GM12865 (cell line): ENCODE measurements around the gene GAS6.
A peak's percentile ranks its signal among the peaks of the same experiment; 100 is the strongest.

Source experiments
- DNase-seq: peaks from one replicate; pipeline ENCODE4 v3.0.0; 2010; ENCODE audit warnings: low read depth
- H3K4me3 ChIP-seq: 2 replicates; pipeline ENCODE4 v1.5.1; 2011; ENCODE audit warnings: mild to moderate bottlenecking, low read depth, low read length, control low read depth
- TF ChIP-seq, protein P1 (sequence below): IDR thresholded peaks from 2 replicates; pipeline ENCODE4 v1.5.1; 2011; ENCODE audit warnings: low read length, control low read depth, low read depth, inconsistent platforms; ENCODE audit not compliant: insufficient read depth; ENCODE audit errors: missing control alignments

Gene GAS6

DNA sequence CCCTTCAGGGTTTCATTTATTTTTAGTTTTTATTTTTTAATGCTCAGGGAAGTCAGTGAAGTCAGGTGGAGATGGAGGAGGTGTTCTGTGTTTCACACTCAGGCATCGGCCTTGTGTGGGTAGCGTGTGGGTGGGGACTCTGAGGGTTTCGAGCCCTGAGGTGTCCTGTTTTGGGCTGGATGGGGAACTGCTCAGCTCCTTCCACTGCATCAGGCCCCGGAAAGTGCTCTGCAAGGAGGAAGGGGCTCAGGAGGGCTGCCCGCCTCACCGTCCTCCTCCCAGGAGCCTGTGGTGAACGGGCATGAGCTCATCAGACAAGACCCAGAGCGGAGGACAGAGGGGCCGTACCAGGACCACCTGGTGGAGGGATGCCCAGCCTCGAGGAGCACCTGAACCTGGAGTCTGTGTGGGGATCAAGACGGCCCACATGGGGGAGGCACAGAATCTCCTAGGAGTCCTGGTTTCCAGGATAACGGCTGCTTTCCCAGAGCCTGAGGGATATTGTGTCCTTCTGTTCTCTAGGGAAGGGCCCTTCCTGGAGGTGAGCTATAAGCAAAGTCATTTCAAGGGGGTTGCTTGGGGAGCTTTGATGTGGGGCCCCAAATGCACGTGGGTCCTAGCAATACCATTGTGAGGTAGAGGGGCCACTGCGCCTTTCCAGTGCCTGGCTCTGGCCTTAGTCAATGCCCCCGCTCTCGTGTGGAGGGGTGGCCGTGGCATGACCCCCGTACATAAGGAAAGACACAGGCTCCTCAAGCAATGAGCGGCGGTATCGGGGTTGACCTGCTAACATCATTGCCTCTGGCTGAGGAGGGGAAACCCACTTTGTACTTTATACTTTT lies 13.5 kb upstream of the GAS6 start:
- TF ChIP-seq, protein P1, sequence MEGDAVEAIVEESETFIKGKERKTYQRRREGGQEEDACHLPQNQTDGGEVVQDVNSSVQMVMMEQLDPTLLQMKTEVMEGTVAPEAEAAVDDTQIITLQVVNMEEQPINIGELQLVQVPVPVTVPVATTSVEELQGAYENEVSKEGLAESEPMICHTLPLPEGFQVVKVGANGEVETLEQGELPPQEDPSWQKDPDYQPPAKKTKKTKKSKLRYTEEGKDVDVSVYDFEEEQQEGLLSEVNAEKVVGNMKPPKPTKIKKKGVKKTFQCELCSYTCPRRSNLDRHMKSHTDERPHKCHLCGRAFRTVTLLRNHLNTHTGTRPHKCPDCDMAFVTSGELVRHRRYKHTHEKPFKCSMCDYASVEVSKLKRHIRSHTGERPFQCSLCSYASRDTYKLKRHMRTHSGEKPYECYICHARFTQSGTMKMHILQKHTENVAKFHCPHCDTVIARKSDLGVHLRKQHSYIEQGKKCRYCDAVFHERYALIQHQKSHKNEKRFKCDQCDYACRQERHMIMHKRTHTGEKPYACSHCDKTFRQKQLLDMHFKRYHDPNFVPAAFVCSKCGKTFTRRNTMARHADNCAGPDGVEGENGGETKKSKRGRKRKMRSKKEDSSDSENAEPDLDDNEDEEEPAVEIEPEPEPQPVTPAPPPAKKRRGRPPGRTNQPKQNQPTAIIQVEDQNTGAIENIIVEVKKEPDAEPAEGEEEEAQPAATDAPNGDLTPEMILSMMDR, result no peak
- H3K4me3 ChIP-seq, result no peak overlapping the region
- DNase-seq, result no peak

DNA sequence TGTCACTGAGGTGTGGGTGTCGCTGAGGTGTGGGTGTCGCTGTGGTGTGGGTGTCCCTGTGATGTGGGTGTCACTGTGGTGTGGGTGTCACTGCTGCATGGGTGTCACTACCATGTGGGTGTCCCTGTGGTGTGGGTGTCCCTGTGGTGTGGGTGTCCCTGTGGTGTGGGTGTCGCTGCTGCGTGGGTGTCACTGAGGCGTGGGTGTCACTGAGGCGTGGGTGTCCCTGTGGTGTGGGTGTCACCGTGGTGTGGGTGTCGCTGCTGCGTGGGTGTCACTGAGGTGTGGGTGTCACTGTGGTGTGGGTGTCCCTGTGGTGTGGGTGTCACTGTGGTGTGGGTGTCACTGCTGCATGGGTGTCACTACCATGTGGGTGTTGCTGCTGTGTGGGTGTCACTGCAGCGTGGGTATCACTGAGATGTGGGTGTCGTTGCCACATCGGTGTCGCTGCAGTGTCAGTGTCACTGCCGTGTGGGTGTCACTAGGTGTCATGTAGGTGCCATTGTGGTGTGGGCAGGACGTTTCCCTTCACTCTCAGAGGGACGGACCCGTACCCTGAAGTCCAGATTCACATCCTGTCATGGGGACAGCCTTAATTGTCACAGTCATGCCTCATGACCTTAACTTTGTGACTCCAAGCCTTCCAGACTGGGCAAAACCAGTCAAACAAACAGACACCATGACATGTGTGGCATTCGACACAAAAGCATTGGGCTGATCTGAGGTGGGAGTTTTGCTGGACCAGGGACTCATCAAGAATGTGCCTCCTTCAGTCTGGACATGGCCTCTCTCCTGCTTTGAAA lies 12.7 kb upstream of the GAS6 start:
- DNase-seq, result no peak
- H3K4me3 ChIP-seq, result no peak overlapping the region
- TF ChIP-seq, protein P1, result no peak

DNA sequence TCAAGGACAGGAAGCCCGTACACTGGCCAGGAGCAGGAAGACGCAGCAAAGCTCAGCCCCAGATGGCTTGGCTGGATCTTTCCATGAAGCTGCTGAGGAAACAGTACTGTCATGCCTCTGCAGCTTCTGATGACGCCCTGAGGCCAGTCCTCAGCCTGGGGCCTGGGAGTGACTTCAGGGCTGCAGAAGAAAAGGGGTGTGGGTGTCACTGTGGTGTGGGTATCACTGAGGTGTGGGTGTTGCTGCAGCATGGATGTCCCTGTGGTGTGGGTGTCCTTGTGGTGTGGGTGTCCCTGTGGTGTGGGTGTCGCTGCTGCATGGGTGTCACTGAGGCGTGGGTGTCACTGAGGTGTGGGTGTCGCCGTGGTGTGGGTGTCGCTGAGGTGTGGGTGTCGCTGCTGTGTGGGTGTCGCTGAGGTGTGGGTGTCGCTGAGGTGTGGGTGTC lies 12.0 kb upstream of the GAS6 start:
- no peak overlapping the region for H3K4me3 ChIP-seq
- peak; percentile 45 for DNase-seq
- TF ChIP-seq, protein P1, result no peak

DNA sequence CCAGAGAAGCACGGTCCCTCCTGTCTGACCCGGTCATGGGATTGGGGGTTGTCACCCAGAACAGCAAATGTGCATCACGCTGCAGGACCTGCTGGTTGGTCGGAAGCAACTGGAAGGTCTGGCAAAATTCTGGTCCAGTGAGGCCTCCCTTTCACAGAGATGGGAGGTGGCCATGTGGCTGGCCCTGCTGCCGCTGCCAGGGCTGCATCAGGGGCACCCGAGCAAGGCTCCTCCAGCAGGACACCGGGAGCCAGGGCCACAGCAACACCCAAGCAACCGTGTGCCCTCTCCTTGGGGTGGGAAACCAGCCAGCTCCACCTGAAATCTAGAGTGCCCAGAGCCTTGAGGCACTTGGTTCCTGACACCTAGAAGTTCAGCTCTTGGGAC lies 11.5 kb upstream of the GAS6 start:
- H3K4me3 ChIP-seq, result no peak overlapping the region
- DNase-seq, result no peak
- TF ChIP-seq, protein P1, result no peak

DNA sequence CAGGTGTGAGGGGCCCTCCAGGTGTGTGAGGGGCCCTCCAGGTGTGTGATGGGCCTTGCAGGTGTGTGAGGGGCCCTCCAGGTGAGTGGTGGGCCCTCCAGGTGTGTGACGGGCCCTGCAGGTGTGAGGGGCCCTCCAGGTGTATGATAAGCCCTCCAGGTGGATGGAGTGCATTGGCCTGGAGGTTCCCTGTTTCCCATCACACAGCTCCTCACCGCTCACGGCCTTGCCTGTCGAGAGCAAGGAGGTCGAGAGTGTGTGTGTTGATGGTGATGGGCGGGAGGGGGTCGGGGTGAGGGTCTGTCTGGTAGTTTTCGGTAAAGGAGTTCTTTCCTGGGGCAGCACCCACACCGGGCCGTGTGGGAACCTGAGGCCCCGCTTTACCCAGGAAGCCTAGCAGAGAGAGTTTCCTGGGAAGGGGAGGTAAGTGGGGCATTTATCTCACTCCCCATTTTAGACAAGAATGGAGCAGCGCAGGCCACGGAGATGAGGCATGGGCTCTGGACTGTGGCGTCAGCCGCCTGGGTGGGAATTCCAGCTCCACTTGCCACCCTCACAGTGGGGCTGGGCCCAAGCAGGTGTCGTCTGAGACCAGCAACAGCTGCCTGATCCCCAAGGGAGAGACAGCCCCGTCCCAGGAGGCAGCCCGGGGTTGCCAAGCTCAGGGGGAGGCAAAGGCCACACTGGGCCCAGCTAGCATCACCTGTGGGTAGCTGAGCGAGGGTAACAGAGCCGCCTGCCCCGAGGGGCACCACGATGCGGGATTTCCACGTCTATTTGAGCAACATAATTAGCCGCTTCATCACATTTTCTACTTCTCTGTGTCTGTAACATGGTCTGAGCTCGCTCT lies 10.9 kb upstream of the GAS6 start:
- TF ChIP-seq, protein P1, result no peak
- peak; percentile 41 for DNase-seq
- no peak overlapping the region for H3K4me3 ChIP-seq

DNA sequence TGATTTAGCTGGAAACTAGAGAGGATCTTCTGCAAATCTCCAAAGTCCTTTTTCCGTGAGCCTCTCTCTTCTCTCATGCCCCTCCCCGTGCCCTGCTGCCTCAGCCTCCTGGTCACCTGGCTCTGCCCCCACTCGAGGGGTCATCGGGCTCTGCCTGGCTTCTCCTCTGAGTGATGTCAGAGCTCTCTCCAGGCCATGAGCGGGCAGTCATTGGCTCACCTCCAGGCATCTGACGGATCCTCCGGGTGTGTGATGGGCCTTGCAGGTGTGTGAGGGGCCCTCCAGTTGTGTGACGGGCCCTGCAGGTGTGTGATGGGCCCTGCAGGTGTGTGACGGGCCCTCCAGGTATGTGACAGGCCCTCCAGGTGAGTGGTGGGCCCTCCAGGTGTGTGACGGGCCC lies 10.3 kb upstream of the GAS6 start:
- no peak overlapping the region for H3K4me3 ChIP-seq
- DNase-seq, result no peak
- TF ChIP-seq, protein P1, result no peak
